NCI-H2107 treated with DMSO at 0.1 percent for 48 hours (cell line): ENCODE data around the gene SLC25A25.

ENCODE experiments used
- DNase-seq: peaks from one replicate; lab custom pipeline; 2025; ENCODE audit not compliant: unreplicated experiment; lab: John Stamatoyannopoulos, UW

The SLC25A25 gene

GRCh38 chr9:128096616-128097536 lies 28.8 kb downstream of the SLC25A25 start:
- no peak for DNase-seq

GRCh38 chr9:128097543-128098296 lies 29.7 kb downstream of the SLC25A25 start:
- DNase-seq: no peak

GRCh38 chr9:128098297-128099230 lies 30.5 kb downstream of the SLC25A25 start:
- DNase-seq: peak; percentile 94

- DNase-seq: no peak
These were observed 31.3 kb downstream of the SLC25A25 start for GRCh38 chr9:128099231-128099931.

- DNase-seq: no peak
These were observed 32.0 kb downstream of the SLC25A25 start for GRCh38 chr9:128099932-128100491.

- no peak for DNase-seq
These were observed 32.5 kb downstream of the SLC25A25 start for GRCh38 chr9:128100581-128100980.

- DNase-seq: no peak
These were observed 33.2 kb downstream of the SLC25A25 start for GRCh38 chr9:128101231-128101661.

GRCh38 chr9:128101690-128102089 lies 33.7 kb downstream of the SLC25A25 start:
- DNase-seq: no peak

- DNase-seq: no peak
These were observed 34.2 kb downstream of the SLC25A25 start for GRCh38 chr9:128102196-128102595.

- peak; percentile 21 for DNase-seq
These were observed 35.0 kb downstream of the SLC25A25 start for GRCh38 chr9:128102861-128103588.

GRCh38 chr9:128103589-128103962 lies 35.5 kb downstream of the SLC25A25 start:
- peak; percentile 27 for DNase-seq

GRCh38 chr9:128104171-128104618 lies 36.2 kb downstream of the SLC25A25 start:
- peak; percentile 56 for DNase-seq

GRCh38 chr9:128105538-128106175 lies 37.6 kb downstream of the SLC25A25 start:
- no peak for DNase-seq

GRCh38 chr9:128106181-128106939 lies 38.3 kb downstream of the SLC25A25 start:
- no peak for DNase-seq

GRCh38 chr9:128106940-128107467 lies 39.0 kb downstream of the SLC25A25 start:
- DNase-seq: no peak

- no peak for DNase-seq
These were observed 39.6 kb downstream of the SLC25A25 start for GRCh38 chr9:128107468-128108268.
